T-cell (primary cell): ENCODE measurements around the gene PTCD1. TPM values are rescaled to one million over a fixed set of nuclear protein-coding genes. Genes with fewer than 3 reads are reported as not detected.

ENCODE experiments used
- total RNA-seq, 35 experiments: library from RNA in 6 of 35; stranded (reverse) in 6 of 35; fragments of 120-200 nt in 1 of 35; gene quantifications; one replicate each; pipeline versions ENCODE4 v1.2.1 to v1.2.4 and lab custom pipeline; 2013 to 2026

PTCD1 gene
- total RNA-seq, 5 donors from 2014 or later (not counting 1 experiment from before 2014, with no cell fraction given): 5.4 to 11.6 (median 10.5) TPM

Other genes with a start within 250 kb of the PTCD1 start
- under 1 TPM in 2 of 5 donors, not detected in 3; 0.25 to 0.35 TPM for gene KPNA7, start 230.7 kb downstream of the PTCD1 start, total RNA-seq
- not detected for gene MYH16, start 166.0 kb downstream of the PTCD1 start, total RNA-seq
- gene ARPC1A, start 112.9 kb downstream of the PTCD1 start, total RNA-seq: 10 to 100 TPM; 30.6 to 49.1 (median 40.4) TPM
- gene ARPC1B, start 64.1 kb downstream of the PTCD1 start, total RNA-seq: 100 to 1,000 TPM; 131 to 232 (median 203) TPM
- 10 to 100 TPM; 48.1 to 75.7 (median 67.4) TPM for gene PDAP1, start 30.2 kb downstream of the PTCD1 start, total RNA-seq
- 100 to 1,000 TPM in 1 of 5 donors, 10 to 100 TPM in 4; 63.2 to 127 (median 82.3) TPM for gene BUD31, start 29.8 kb downstream of the PTCD1 start, total RNA-seq
- gene CPSF4, start 145 bp upstream of the PTCD1 start, total RNA-seq: 10 to 100 TPM; 44.4 to 58.1 (median 52.3) TPM
- 100 to 1,000 TPM in 4 of 5 donors, 10 to 100 TPM in 1; 68.1 to 145 (median 141) TPM for gene ATP5MF, start 27.4 kb upstream of the PTCD1 start, total RNA-seq
- gene ZNF789, start 34.1 kb upstream of the PTCD1 start, total RNA-seq: 10 to 100 TPM; 17.0 to 24.8 (median 19.7) TPM
- 100 to 1,000 TPM in 3 of 5 donors, 10 to 100 TPM in 2; 88.4 to 188 (median 104) TPM for gene ZNF394, start 61.5 kb upstream of the PTCD1 start, total RNA-seq
- 1 to 10 TPM; 5.4 to 9.1 (median 8.2) TPM for gene ZKSCAN5, start 65.9 kb upstream of the PTCD1 start, total RNA-seq
- 1 to 10 TPM; 2.8 to 8.9 (median 8.5) TPM for gene FAM200A, start 113.3 kb upstream of the PTCD1 start, total RNA-seq
- 100 to 1,000 TPM; 145 to 163 (median 157) TPM for gene ZNF655, start 119.8 kb upstream of the PTCD1 start, total RNA-seq
- gene TMEM225B, start 159.5 kb upstream of the PTCD1 start, total RNA-seq: 1 to 10 TPM in 4 of 5 donors, under 1 TPM in 1; 0.85 to 2.6 (median 1.1) TPM
- gene ZSCAN25, start 178.1 kb upstream of the PTCD1 start, total RNA-seq: 10 to 100 TPM; 43.1 to 50.3 (median 49.8) TPM
- under 1 TPM in 3 of 5 donors, not detected in 2; 0.22 to 0.58 (median 0.46) TPM for gene CYP3A5, start 241.2 kb upstream of the PTCD1 start, total RNA-seq